ENCODE results near the gene NDUFS2.

The NDUFS2 gene

GRCh38 chr1:161199506-161200139 is 2.5 kb upstream of the NDUFS2 start:
- H3K27me3 ChIP-seq: peaks cover 0 to 24% of the 10 kb centered on the region in 2 donors
- H3K9me3 ChIP-seq: no peaks in the 10 kb centered on the region
- intact Hi-C loops (cut with DNase I; ENCODE audit: low total_unique reads): no loop called here
- H3K27ac ChIP-seq: peak overlapping the region; percentile 87 to 93
- peaks cover 0 to 3% (median 0%) of the 10 kb centered on the region in 3 donors for H3K36me3 ChIP-seq
- H3K4me1 ChIP-seq: peaks cover 7 to 60% (median 47%) of the 10 kb centered on the region in 4 donors
- no peak overlapping the region for H3K4me3 ChIP-seq
- TF ChIP-seq CTCF (IDR thresholded peaks at IDR 0.05): no peak
- DNase-seq: no peak

GRCh38 chr1:161200421-161200991 is 1.7 kb upstream of the NDUFS2 start:
- Histone ChIP-seq H3K9me3 (no peaks in the 10 kb centered on the region), H3K27ac (peak overlapping the region; percentile 87 to 93), H3K27me3 (peaks cover 0 to 22% of the 10 kb centered on the region in 2 donors), H3K4me3 (no peak overlapping the region), H3K4me1 (peaks cover 7 to 69% (median 52%) of the 10 kb centered on the region in 4 donors), H3K36me3 (peaks cover 0 to 12% (median 0%) of the 10 kb centered on the region in 3 donors)
- DNase-seq: no peak
- no peak for TF ChIP-seq CTCF (IDR thresholded peaks at IDR 0.05)
- intact Hi-C loops (cut with DNase I; ENCODE audit: low total_unique reads): no loop called here

GRCh38 chr1:161200992-161201835 is 953 bp upstream of the NDUFS2 start:
- Histone ChIP-seq H3K4me1 (peaks cover 7 to 73% (median 52%) of the 10 kb centered on the region in 4 donors), H3K4me3 (peak overlapping the region; percentile 79 to 88), H3K36me3 (peaks cover 2 to 18% (median 4%) of the 10 kb centered on the region in 3 donors), H3K27ac (peak overlapping the region; percentile 87 to 93), H3K9me3 (no peaks in the 10 kb centered on the region), H3K27me3 (peaks cover 0 to 17% of the 10 kb centered on the region in 2 donors)
- DNase-seq: peak; percentile 76 to 77
- intact Hi-C loops (cut with DNase I; ENCODE audit: low total_unique reads): no loop called here
- no peak for TF ChIP-seq CTCF (IDR thresholded peaks at IDR 0.05)

GRCh38 chr1:161206411-161207140 is 4.4 kb downstream of the NDUFS2 start:
- no peak for TF ChIP-seq CTCF (IDR thresholded peaks at IDR 0.05)
- intact Hi-C loops (cut with DNase I; ENCODE audit: low total_unique reads): no loop called here
- no peak for DNase-seq
- H3K4me1 ChIP-seq: peaks cover 7 to 24% (median 17%) of the 10 kb centered on the region in 4 donors
- no peak overlapping the region for H3K27ac ChIP-seq
- H3K27me3 ChIP-seq: no peaks in the 10 kb centered on the region
- H3K4me3 ChIP-seq: no peak overlapping the region
- H3K9me3 ChIP-seq: no peaks in the 10 kb centered on the region
- peaks cover 49 to 71% (median 55%) of the 10 kb centered on the region in 3 donors for H3K36me3 ChIP-seq

GRCh38 chr1:161207173-161207572 is 5.0 kb downstream of the NDUFS2 start:
- Histone ChIP-seq H3K27ac (no peak overlapping the region), H3K36me3 (peaks cover 55 to 77% (median 61%) of the 10 kb centered on the region in 3 donors), H3K4me1 (peaks cover under 1 to 23% (median 16%) of the 10 kb centered on the region in 4 donors), H3K4me3 (no peak overlapping the region), H3K27me3 (no peaks in the 10 kb centered on the region), H3K9me3 (no peaks in the 10 kb centered on the region)
- no peak for DNase-seq
- no peak for TF ChIP-seq CTCF (IDR thresholded peaks at IDR 0.05)
- intact Hi-C loops (cut with DNase I; ENCODE audit: low total_unique reads): no loop called here
